Fibroblast of upper back skin (primary cell): ENCODE results near the gene SLAIN2.

ENCODE experiments used
- DNase-seq: peaks from one replicate; pipeline ENCODE4 v3.0.0-alpha.2; 2013

Gene SLAIN2

DNA sequence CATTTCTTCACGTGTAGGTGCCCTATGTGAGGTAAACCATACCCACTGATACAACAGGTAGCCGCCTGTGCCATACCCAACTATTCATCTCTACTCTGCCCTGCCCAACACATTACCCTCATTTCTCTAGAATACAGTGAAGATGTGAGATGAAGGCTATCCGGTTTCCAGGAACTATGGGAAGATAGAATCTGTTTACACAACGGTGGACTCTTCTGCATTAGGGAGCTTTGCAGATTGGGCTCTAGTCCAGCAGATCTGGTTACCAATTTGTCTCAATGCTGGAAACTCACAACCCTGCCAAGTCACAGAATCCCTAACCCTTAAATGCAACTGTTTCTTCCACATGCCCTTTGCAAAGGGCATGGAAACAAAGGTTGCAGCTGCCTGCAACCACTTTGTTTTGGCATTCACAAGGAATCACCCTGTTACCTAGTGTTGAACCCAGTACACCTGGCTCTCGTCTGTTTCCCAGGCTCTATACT, 6.4 kb upstream of the SLAIN2 start:
- DNase-seq, result no peak

DNA sequence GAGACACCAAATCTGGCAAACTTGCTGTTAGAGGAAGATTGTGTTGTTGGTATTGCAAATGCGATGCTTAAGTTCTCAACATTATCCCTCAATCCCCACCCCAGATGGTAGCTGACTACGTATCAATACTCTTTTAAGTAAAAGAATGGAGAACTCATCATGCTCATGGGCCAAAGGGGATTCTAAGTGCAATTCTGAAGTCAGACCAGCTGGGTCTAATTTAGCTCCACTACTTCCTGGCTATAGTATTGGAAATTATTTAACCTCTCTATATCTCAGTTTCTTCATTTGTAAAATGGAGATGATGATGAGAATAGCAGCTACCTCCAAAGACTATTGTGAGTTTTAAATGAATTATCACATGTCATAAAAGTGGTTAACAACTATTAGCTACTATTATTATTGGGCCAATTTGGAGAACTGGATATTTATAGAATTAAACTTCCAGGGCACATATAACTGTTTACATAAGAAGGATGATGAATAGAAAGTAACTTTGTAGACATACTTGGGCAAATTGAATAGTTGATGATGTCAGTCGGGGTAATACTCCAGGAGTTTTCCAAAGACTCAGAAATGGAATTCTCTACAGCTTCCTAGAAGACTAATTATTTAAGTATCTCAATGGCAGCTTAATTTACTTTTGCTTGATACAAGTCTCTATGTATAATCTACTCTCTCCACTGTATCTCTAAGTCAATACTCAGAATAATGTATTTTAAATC, 5.0 kb upstream of the SLAIN2 start:
- no peak for DNase-seq

DNA sequence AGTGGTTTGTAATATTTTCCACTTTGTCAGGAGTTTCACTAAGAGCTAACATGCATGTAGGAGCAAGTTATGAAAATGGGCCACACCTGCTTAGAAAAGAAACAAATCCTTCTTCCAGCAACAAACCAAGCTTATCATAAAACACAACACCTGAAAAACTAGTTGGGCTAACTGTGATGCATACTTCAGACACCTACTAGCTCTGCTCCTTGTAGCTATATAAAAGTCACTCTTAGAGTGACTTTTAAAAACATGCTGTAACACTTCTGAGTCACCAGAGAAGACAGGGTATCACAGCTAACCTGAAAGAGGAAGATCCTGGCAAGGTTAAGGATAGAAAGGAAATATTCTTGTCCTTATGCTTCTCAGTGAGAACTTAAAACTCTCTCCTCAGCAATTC, 3.6 kb upstream of the SLAIN2 start:
- DNase-seq, result no peak

DNA sequence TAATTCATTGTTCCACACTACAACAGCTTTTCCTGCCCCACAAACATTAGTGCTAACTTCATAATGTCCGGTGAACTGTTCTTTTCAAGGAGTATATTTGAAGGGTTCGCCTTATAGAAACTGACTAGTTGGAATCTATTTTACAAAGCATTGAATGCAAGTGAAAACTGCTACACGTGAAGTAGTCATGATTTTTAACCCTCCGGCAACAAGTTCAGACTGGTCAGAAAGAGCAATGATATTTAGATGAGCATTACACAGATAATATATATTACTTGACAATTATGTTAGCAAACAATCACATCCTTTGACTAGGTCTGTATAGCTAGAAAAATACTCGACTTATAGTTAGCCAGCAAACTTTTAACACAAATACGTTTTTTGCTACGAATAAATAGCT, 1.7 kb upstream of the SLAIN2 start:
- DNase-seq, result no peak

DNA sequence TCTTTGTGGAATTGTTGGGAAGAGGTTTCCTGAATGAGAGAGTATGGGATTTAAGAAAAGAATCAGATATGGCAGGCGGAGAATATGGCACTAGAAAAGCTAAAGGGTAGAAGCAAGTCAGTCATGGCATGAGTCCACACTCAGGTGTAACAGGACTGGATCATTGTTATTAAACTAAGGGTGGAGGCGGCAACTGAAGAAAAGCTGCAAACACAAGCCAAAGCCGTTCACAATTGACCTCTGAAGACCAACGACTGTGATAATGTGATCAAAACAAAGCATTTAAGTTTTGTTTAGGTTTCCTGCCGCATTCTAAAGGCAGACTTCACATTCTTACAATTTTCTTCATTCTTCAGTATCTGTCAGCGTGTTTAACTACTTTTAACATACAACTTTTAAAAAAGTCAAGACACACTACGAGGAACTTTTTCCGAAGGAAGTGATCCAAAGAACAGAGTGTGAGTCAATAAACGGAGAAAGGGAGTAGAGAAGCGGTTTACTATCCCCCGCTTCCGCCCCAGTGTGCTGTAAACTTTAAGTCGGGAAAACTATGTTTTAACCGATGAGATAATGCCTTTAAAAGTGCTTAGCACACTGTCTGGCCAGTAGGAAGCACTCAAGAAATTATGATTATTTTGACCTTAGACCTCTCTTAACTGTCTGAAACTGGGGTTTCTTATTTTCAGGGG, 909 bp upstream of the SLAIN2 start:
- DNase-seq, result peak; percentile 62

DNA sequence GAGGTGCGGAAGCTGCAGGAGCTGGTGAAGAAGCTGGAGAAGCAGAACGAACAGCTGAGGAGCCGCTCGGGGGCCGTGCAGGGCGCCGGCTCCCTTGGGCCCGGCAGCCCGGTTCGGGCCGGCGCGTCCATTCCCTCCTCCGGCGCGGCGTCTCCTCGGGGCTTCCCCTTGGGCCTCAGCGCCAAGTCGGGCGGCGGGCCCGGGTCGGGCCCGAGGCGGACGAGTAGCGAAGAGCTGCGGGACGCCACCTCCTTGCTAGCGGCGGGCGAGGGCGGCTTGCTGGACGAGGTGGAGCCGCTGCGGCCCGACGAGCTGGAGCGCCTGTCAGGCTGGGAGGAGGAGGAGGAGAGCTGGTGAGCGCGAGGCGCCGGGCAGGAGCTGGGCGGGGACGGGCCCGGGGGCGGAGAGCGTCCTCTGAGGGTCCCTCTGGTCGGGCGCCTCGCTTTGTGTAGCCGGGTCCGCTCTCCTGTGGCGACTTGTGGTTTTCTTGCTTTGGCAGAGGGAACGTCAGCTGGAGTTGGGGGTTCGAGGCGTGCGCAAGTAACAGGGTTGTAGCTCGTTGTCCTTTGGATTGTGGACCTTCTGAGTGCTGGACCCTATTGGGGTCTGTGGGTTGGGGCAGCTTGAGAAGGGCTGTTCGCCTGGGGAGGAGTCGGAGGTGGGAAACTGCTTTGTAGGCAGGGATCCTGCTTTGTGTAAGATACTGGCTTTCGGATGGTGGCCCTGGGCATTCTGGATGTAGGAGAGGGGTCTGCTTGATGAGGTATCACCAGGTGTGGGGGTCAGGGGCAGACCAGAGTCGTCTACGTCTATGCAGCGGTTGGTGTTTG, 662 bp downstream of the SLAIN2 start:
- peak; percentile 26 for DNase-seq

DNA sequence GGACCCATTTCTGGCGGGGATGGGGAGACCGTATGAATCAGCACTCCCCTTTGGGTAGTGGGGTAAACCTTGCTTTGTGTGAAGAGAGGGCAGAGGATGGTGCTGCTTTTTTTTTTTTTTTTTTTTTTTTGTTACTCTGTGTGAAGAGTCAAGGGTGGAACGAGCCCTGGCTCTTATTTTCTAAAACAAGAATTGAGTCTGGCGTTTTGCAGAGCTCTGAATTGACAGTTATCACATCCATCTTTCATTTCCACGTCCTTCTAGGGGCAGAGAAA, 1.2 kb downstream of the SLAIN2 start:
- DNase-seq, result no peak

DNA sequence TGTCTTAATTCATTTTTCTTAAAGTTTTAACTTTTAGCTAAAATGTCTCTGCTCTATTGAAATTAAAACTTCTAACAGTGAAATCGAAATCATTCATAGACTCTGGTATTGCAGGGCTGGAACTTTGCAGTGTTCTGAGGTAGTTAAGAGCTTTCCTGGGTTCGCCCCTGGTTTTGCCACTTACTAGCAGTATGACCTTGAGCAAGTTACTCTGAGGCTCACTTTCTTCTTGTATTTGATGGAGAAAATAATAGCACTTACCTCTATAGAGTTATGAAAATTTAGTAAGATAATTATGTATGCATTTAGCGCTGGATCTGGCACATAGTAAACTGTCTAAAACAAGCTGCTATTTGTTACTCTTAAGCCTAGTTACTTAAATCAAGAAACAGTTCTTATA, 1.7 kb downstream of the SLAIN2 start:
- no peak for DNase-seq

DNA sequence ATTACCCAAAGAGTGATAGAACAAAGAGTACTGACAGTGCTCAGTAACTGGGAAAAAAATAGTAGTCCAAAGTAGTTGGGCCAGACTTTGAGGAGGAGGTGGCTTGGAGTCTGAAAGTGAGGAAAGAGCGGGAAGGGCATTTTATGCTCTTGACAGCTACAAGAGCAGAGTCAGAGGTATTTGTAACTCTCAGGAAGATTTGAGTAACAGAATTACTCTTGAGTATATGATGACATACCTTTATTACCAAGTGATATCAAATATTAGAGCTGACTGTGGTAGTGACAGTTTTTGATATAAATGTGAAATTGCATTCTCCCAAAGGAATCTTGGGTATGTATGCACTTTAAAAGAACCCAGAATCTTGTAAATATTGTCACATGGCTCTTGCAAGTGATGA, 2.2 kb downstream of the SLAIN2 start:
- peak; percentile 23 for DNase-seq

DNA sequence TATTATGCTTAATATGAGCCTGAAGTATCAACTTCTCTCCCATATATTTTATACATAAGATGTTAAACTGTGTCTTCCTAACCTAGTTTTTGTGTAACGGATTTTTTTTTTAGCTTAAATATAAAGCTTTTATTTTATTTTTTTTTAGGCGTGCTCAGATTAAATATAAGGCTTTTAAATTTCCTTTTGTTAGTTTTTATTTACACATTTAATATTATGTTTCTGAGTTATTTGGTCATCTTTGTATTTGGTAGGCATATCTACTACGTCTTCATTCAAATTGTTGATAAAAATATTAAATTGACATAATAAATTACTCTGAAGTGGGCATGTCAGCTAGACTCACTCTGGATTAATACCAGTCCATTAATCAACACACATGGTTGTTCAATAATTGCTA, 4.2 kb downstream of the SLAIN2 start:
- no peak for DNase-seq

DNA sequence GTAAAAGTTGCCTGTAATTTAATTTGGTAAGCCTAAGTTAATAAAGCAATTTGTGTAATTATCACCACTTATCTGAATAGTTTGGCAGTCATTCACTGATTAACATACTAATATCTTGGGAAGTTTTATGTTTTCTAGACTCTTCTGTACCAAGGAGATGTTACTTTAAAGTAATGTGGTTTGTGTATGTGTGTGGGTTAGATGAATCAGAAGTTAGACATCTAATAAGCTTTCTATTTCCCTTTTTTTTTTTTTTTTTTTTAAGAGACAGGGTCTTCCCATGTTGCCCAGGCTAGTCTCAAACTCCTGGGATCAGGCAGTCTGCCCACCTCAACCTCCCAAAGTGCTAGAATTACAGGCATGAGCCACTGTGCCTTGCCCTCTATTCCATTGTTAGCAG, 5.3 kb downstream of the SLAIN2 start:
- DNase-seq, result peak; percentile 44

DNA sequence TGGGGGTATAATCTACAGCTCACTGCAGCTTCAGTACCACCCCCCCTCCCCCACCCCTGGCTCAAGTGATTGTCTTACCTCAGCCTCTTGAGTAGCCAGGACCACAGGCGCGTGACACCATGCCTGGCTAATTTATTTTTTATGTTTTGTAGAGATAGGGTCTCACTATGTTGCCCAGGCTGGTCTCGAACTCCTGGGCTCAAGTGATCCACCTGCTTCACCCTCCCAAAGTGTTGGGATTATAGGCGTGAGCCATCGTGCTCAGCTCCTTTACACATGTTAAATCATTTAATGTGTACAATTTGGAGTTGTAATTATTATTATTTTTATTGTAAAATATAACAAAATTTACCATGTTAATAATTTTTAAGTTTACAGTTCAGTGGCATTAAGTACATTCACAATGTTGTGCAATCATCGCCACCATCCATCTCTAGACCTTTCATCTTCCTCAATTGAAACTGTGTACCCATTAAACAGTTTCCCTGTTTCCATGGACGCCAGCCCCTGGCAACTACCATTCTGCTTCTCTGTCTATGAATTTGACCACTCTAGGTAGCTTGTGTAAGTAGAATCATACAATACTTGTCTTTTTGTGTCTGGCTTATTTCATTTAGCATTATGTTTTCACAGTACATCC, 6.1 kb downstream of the SLAIN2 start:
- no peak for DNase-seq

DNA sequence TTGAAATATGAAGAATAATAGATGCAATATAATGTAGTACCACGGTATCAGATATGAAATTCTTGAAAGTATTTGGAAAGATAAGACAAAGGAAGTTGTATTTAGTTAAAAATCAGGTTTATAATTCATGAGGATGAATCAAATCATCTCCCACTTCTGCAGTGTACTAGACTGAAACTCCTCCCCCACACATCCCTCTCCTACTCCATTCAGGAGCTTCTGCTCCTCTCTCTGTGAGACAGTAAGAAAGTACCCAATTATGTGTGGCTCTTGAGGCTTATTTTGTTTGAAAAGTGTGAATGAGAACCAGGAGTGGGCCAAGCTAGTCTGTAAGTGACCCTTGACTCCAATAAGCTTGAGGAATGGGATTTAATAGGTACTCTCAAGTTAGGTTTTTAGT, 9.5 kb downstream of the SLAIN2 start:
- no peak for DNase-seq

DNA sequence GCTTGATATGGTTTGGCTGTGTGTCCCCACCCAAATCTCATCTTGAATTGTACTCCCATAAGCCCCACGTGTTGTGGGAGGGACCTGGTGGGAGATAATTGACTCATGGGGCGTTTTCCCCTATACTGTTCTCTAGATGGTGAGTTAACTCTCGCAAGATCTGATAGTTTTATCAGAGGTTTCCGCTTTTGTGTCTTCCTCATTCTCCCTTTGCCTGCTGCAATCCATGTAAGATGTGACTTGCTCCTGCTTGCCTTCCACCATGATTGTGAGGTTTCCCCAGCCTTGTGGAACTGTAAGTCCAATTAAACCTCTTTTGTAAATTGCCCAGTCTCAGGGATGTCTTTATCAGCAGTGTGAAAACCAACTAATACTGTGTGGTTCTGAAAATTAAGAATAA, 11.5 kb downstream of the SLAIN2 start:
- no peak for DNase-seq

DNA sequence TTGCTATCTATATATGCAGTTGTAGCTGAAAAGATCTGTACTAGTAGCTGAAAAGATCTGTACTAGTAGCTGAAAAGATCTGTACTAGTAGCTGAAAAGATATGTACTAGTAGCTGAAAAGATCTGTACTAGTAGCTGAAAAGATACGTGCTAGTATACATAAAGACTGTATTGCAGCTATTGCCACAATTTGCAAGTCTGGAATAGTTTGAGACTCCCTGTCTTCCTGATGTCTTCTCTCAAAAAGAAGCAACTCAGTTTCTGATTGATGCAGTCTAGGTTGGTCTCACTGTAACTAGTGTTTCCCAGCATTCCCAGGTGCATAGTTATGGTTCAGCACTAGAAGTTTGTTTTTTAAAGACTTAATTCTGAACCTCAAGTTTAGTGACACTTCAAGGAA, 15.0 kb downstream of the SLAIN2 start:
- no peak for DNase-seq

DNA sequence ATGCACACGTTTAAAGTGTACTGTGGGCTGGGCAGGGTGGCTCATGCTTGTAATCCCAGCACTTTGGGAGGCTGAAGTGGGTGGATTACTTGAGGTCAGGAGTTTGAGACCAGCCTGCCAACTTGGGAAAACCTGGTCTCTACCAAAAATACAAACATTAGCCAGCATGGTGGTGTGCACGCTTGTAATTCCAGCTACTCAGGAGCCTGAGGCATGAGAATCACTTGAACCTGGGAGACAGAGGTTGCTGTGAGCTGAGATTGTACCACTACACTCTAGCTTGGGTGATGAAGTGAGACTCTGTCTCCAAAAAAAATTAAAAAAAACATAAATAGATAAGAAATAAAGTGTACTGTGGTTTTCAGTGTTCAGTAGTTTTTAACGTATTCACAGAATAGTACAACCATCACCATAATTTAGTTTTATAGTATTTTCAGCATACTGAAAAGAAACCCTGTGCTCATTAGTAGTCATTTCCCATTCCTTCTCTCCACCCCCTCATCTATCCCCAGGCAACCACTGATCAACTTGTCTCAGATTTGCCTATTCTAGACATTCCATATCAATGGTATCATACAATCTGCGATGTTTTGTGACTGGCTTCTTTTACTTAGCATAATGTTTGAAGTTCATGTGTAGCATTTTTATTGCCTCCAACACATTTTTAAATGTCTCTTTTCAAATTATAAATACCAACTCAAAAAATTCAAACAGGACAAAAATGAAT, 19.1 kb downstream of the SLAIN2 start:
- DNase-seq, result peak; percentile 88

DNA sequence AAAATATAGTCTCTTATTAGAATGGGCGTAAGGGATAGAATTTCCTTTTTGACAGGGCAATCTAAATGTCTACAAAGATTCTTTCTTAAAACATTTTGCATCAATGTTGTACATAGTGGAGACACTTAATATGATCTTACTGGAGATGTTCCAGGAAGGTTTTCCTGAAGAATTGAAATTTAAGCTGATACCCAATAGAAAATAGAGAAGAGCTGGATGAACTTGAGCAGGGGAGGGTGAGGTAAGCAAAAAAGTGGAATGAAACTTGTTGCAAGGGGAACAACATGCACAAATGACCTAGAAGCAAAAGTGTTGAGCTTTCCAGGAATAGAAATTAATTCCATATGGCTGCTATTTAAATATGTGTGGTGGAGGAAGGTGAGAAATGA, 19.7 kb downstream of the SLAIN2 start:
- peak; percentile 69 for DNase-seq

DNA sequence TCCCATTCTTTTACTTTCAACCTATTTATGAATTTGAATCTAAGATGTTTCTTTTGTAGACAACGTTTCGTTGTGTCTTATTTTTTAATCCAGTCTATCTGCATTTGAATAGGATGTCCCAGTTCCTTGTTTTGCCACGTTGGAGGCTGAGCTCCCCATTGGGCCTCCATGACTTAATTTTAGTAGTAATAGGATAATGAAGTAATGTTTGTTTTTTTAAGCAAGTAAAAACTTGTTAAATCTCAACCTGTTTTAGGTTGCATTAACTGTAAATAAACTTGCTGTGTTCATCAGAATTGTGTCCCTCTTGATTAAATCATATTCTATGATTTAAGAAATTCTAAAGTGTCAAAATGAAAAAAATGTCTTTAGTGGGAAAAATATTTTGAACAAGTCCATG, 25.3 kb downstream of the SLAIN2 start:
- no peak for DNase-seq

DNA sequence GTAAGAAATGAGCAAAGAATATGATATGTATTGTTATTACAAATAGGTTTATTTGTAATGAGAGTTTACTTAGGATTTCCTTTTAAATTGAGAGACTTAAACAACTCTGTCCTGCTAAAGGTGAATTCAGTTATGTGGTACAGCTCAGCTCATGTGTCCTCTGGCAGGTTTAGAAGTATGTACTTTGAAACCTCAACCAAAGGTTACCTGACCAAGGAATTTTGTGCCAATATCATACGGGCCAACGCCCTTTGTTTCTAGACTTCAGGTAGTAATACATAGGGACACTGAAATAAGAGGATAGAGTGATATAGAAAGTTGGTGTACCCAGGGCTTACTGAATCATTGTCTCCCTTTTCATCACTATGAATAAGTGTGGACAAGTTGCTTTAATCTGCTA, 25.7 kb downstream of the SLAIN2 start:
- no peak for DNase-seq

DNA sequence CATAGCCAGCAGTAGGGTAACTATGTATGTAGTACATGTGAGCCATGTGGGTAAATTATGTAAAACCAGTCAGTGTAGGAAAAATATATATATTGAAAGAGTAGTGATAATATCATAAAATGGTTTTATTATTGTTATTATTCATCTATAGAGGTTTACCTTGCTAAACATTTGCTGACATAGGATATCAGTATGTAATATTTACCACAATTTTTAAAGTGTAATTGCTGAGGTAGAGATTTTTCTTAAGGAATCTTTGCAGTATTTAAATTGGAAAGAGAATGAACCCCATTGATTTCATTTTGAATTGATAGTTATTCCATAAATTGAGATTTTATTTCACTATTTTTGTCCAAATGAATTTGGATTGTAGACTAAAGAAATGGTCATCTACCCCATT, 27.1 kb downstream of the SLAIN2 start:
- DNase-seq, result no peak

DNA sequence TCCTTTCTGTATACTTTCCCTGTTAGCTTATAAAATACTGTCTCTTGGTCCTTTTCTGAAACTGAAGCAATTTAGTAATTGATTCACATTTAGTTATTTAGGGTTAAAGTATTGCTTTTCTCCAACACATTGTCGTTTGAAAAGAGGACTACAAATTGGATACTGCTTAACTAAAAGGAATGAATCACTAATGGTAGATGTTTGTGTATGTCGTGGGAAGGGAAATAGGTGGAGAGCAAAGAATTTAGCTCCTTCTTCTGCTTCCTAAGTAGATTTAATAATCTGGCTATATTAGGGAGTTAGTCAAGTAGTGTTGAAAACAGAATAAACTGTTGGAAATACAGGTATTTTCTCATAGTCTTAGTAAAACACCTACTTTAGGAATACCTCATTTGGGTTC, 27.9 kb downstream of the SLAIN2 start:
- no peak for DNase-seq

DNA sequence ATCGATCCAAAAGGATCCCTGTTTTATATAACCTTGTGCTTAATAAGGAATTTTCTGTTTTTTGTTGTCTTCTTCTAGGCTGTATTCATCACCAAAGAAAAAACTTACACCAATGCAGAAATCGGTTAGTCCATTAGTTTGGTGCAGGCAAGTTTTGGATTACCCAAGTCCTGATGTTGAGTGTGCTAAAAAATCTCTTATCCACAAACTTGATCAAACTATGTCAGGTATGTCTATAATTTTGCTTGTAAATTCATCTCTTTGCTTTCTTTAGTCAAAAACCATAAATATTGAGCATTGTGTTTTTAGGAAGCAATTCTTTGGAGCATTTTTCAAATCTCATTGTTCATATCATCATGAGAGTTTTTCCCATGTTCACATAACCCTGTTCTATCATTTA, 28.4 kb downstream of the SLAIN2 start:
- no peak for DNase-seq
